LNCAP (cell line): ENCODE results near the gene SH2B3.

Experiments
- CTCF ChIP-seq: fragments of 450-650 bp; IDR thresholded peaks from 2 replicates; pipeline ENCODE4 v1.5.1; 2017; ENCODE audit warnings: mild to moderate bottlenecking

The SH2B3 gene

DNA sequence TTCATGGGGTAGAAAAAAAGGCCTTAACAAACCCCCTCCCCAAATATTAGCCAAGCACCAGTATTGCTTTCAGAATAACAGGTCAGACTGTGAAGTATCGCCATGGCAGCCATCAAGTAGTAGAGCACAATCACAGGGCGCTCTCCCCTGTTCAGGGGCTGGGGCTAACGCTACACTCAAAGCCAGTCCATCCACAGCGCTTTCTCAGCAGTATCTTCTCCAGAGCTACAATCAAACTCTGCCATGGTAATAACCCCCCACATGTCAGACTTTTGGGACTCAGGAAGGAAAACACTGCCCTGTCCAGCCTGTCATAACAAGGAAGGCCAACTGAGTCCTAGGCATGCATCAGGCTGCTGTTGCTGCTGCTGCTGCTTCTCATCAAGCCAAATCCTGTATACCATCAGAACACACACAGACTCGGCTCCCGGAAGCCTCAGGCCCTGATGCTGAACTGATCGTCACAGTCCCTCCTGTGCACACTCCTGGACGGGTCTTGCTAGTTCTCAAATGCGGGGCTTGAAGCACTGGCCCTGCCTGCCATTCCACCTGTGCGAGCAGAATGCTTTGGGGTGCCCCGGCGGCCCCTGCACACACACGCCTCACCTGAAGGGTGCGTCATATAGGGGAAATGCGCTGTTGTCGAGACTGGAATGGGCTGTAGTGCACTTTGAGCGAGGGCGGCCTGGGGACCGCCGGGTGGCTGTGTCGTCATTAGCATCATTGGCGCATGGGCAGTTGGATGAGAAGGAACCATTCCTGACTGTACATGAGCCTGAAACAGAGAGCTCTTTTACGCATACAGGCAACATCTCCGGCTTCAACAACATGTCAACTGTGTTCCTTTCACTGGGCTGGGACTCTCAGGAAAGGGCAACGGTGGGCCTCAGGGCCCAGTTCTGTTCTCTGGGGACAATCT lies 47.6 kb downstream of the SH2B3 start:
- TF ChIP-seq CTCF = no peak

GRCh38 chr12:111454311-111454710 lies 48.6 kb downstream of the SH2B3 start:
- no peak for TF ChIP-seq CTCF

GRCh38 chr12:111454716-111455447 lies 49.2 kb downstream of the SH2B3 start:
- no peak for TF ChIP-seq CTCF

GRCh38 chr12:111455448-111456320 lies 50.0 kb downstream of the SH2B3 start:
- no peak for TF ChIP-seq CTCF

DNA sequence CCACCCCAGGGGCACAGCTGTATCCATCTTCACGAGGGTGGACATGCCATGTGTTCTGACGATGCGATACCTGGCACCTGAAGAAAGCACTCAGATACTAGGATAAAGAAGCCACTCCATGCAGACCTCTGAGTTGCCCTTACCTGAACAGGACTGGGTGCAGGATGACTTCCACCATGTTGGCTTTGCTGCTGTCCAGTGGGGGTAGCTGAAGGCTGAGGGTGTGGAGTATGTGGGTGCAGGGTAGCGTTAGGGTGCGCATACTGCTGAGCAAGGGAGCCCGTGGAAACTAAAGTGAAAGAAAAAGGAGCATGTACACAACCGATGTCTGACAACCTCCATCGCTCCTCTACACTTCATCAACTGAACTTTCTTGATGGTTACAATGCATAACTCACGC lies 51.3 kb downstream of the SH2B3 start:
- TF ChIP-seq CTCF = no peak

- TF ChIP-seq CTCF = no peak
These were observed 51.9 kb downstream of the SH2B3 start for GRCh38 chr12:111457577-111457976.

- no peak for TF ChIP-seq CTCF
These were observed 52.9 kb downstream of the SH2B3 start for GRCh38 chr12:111458546-111459172.
